ENCODE measurements around the gene DGKH. TPM values are rescaled to one million over a fixed set of nuclear protein-coding genes. Genes with fewer than 3 reads are reported as not detected.

Gene DGKH
- total RNA-seq, 1 donor from 2014 or later, result 18.7 TPM

DNA sequence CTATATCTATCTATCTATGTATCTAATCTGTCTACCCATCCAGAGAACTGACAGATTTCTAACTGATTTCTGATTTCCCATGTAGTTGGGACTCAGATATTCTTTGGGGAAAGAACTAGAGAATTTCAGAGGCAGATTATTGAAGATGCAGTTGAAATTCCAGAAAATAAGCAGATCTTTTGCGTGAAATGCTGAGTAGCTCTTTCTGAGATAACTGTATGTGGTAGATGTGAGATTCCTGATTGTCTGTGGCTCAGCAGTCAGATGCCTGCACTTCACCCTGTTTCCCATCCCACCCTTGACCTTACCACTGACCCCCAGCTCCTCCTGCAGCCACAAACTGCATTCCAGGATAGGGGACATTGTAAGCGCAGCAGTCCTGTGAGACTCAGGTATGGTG lies 61.5 kb downstream of the DGKH start:
- H3K27me3 ChIP-seq (ENCODE audit: low read depth), result no peaks in the 10 kb centered on the region
- no peak overlapping the region for H3K27ac ChIP-seq
- no peaks in the 10 kb centered on the region for H3K36me3 ChIP-seq
- TF ChIP-seq, protein P1, sequence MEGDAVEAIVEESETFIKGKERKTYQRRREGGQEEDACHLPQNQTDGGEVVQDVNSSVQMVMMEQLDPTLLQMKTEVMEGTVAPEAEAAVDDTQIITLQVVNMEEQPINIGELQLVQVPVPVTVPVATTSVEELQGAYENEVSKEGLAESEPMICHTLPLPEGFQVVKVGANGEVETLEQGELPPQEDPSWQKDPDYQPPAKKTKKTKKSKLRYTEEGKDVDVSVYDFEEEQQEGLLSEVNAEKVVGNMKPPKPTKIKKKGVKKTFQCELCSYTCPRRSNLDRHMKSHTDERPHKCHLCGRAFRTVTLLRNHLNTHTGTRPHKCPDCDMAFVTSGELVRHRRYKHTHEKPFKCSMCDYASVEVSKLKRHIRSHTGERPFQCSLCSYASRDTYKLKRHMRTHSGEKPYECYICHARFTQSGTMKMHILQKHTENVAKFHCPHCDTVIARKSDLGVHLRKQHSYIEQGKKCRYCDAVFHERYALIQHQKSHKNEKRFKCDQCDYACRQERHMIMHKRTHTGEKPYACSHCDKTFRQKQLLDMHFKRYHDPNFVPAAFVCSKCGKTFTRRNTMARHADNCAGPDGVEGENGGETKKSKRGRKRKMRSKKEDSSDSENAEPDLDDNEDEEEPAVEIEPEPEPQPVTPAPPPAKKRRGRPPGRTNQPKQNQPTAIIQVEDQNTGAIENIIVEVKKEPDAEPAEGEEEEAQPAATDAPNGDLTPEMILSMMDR (IDR thresholded peaks at IDR 0.05), result no peak
- peaks cover 22% of the 10 kb centered on the region for H3K4me1 ChIP-seq
- intact Hi-C loops (cut with DNase I), result loop anchor here (10.0 kb wide), 1 partner anchor 445 kb away; no protein-coding TSS in a partner anchor
- DNase-seq (no peak), ATAC-seq (no peak)
- no peaks in the 10 kb centered on the region for H3K9me3 ChIP-seq
- H3K4me3 ChIP-seq, result no peak overlapping the region

DNA sequence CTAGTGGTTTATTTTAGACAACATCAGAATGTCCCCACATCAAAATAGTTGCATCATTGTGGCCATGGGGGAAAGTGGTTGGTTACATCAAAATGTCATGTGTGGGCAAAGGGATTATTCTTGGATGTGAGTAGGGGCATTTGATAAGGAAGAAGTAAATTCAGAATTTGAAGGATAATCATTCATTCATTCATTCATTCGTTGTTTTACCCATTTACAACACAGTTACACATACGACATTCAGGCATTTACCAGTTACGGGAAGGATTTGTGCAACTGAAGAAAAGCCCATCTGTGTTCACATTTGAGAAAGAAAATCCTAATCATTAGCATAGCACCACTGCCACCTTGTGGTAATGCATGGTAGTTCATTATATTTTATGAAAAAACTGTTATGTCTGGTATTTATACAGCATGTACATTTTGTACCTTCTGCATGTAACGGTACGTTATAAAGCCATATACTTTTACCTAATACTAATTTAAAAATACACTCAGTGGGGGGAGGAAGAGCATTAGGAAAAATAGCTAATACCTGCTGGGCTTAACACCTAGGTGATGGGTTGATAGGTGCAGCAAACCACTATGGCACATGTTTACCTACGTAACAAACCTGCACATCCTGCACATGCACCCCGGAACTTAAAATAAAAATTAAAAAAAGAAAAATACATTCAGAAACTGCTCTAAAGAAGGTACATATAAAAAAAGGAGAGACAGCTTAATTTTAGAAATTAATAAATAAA lies 62.1 kb downstream of the DGKH start:
- peak; percentile 65 to 81 for ATAC-seq
- TF ChIP-seq, protein P1 (IDR thresholded peaks at IDR 0.05), result peak; percentile 82
- Histone ChIP-seq H3K9me3 (no peaks in the 10 kb centered on the region), H3K4me3 (no peak overlapping the region), H3K4me1 (peaks cover 22% of the 10 kb centered on the region), H3K27me3 (ENCODE audit: low read depth) (no peaks in the 10 kb centered on the region), H3K27ac (no peak overlapping the region), H3K36me3 (no peaks in the 10 kb centered on the region)
- DNase-seq, result no peak
- intact Hi-C loops (cut with DNase I), result loop anchor here (10.0 kb wide), 1 partner anchor 446 kb away; no protein-coding TSS in a partner anchor

DNA sequence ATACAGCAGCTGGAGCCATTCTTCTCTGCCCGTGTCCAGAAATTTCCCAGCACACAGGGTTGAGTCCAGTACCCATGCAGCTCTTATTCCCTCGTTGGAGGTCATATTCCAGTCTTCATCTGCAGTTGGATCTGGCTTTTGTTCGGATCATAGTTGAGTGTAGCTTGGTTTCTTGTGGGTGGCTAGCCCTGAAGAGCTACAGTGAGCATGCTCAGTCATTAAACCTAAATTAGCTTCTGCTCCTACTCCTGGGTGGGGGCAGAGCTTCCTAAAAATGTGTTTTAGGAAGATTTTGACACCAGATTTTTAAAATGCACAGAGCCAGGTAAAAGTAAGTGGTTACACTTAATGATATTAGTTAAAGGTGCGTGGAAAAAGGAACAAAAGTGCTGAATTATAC lies 64.4 kb downstream of the DGKH start:
- H3K27ac ChIP-seq, result no peak overlapping the region
- no peak overlapping the region for H3K4me3 ChIP-seq
- peaks cover 15% of the 10 kb centered on the region for H3K4me1 ChIP-seq
- no peaks in the 10 kb centered on the region for H3K9me3 ChIP-seq
- DNase-seq (no peak), ATAC-seq (no peak)
- no peaks in the 10 kb centered on the region for H3K36me3 ChIP-seq
- TF ChIP-seq, protein P1 (IDR thresholded peaks at IDR 0.05), result no peak
- intact Hi-C loops (cut with DNase I), result loop anchor here (10.0 kb wide), 1 partner anchor 448 kb away; no protein-coding TSS in a partner anchor
- no peaks in the 10 kb centered on the region for H3K27me3 ChIP-seq (ENCODE audit: low read depth)

DNA sequence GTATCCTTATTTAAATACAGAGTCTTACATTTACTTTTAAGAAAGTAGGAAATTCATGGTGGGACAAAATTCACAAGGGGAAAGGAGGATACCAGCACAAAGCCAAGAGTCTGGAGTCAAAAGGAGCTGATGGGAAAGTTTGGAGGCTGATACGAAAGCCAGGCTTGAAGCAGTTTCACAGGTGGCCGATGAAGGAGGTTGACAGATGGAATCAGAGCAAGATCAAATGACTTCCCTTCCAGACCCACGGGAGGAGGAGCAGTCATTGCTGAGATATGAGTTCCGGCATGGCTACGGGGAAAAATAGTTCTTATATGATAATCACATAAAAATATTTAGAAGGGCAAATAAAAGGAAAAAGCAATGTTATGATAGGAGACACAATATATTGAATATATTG lies 65.0 kb downstream of the DGKH start:
- H3K4me1 ChIP-seq, result peaks cover 13% of the 10 kb centered on the region
- no peak overlapping the region for H3K27ac ChIP-seq
- DNase-seq (no peak), ATAC-seq (no peak)
- H3K4me3 ChIP-seq, result no peak overlapping the region
- H3K9me3 ChIP-seq, result no peaks in the 10 kb centered on the region
- no peaks in the 10 kb centered on the region for H3K36me3 ChIP-seq
- intact Hi-C loops (cut with DNase I), result loop anchor here (10.0 kb wide), 1 partner anchor 449 kb away; no protein-coding TSS in a partner anchor
- TF ChIP-seq, protein P1 (IDR thresholded peaks at IDR 0.05), result no peak
- H3K27me3 ChIP-seq (ENCODE audit: low read depth), result no peaks in the 10 kb centered on the region

DNA sequence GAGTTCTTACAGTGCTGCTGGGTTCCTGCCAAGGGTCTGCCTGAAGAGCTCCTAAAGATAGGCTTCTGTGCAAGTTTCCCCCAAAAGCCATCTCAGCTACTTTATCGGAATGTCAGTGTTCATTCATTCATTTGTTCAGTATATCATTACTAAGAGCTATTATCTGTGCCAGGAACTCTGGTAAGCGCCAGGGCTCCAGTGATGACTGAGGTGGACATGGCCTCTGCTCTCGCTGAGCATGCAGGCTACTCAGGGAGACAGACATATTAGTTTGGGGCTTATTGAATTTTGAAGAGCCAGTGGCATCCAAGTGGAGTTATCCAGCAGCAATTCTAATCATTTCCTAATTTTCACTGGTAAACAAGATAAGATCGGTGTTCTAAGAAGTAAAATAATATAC lies 65.8 kb downstream of the DGKH start:
- DNase-seq (no peak), ATAC-seq (no peak)
- Histone ChIP-seq H3K9me3 (no peaks in the 10 kb centered on the region), H3K27ac (no peak overlapping the region), H3K4me3 (no peak overlapping the region), H3K36me3 (no peaks in the 10 kb centered on the region), H3K4me1 (peaks cover 13% of the 10 kb centered on the region), H3K27me3 (ENCODE audit: low read depth) (no peaks in the 10 kb centered on the region)
- TF ChIP-seq, protein P1 (IDR thresholded peaks at IDR 0.05), result no peak
- intact Hi-C loops (cut with DNase I), result loop anchor here (10.0 kb wide), 1 partner anchor 449 kb away; no protein-coding TSS in a partner anchor
